Measurements from ENCODE around the gene SORCS2.

DNA sequence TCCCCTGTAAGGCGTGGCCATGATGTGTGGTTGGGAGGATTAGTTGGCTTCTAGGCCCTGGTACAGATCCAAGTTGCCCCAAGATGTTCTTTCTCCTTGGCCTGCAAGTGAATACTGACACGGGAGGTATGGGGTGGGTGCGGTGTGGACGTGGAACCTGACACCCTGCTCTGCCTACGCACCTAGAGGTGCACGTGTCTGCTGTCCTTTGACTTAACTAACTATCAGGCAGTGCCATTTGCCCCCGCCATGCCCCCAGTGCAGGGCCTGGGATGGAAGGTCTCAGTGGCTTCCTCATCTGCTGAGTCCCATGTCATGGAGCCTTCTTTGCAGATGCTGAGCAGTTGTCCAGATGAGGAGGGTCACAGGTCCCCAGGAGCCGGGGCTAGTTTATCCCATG is 151.6 kb downstream of the SORCS2 start:
- TF ChIP-seq, protein P1, sequence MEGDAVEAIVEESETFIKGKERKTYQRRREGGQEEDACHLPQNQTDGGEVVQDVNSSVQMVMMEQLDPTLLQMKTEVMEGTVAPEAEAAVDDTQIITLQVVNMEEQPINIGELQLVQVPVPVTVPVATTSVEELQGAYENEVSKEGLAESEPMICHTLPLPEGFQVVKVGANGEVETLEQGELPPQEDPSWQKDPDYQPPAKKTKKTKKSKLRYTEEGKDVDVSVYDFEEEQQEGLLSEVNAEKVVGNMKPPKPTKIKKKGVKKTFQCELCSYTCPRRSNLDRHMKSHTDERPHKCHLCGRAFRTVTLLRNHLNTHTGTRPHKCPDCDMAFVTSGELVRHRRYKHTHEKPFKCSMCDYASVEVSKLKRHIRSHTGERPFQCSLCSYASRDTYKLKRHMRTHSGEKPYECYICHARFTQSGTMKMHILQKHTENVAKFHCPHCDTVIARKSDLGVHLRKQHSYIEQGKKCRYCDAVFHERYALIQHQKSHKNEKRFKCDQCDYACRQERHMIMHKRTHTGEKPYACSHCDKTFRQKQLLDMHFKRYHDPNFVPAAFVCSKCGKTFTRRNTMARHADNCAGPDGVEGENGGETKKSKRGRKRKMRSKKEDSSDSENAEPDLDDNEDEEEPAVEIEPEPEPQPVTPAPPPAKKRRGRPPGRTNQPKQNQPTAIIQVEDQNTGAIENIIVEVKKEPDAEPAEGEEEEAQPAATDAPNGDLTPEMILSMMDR (IDR thresholded peaks at IDR 0.05; ENCODE audit: low read length), result no peak
- TF ChIP-seq EZH2 (IDR thresholded peaks at IDR 0.05; ENCODE audit: borderline replicate concordance, low read length), result no peak

Data from OCI-LY1 (cell line).